Pancreas (tissue), 10 donors: ENCODE results near the gene HIRIP3. TPM values are rescaled to one million over a fixed set of nuclear protein-coding genes. Genes with fewer than 3 reads are reported as not detected.

Experiments
- ATAC-seq, 4 donors: fragments of 200-7000 bp; cut with Tn5 transposase; one replicate each; pipeline versions ENCODE4 v1.8.0 to v1.9.1; 2020; ENCODE audit warnings: mild to moderate bottlenecking in 4 of 4, moderate library complexity in 4 of 4
- DNase-seq, 6 donors: peaks; one replicate each; pipeline ENCODE4 v3.0.0-alpha.2; 2020
- FAIRE-seq: peaks from 2 replicates; lab custom pipeline; 2012; peaks lifted over from hg19 to GRCh38; lab: Jason Lieb, UNC
- H3K27ac ChIP-seq, 4 donors: fragments of 200-600 bp; sonication (generic); 1 replicate in 3 of 4; 2 replicates in 1 of 4; pipeline versions ENCODE4 v1.5.0 to v1.8.0; 2020
- H3K27me3 ChIP-seq, 4 donors: fragments of 200-600 bp; one replicate each; pipeline ENCODE4 v1.8.0; 2021
- H3K36me3 ChIP-seq, 3 donors: fragments of 200-600 bp; sonication (generic) in 1 of 3; one replicate each; pipeline versions ENCODE4 v1.5.0 to v1.8.0; 2020 to 2021
- H3K4me1 ChIP-seq, 3 donors: fragments of 200-600 bp; one replicate each; pipeline ENCODE4 v1.8.0; 2021
- H3K4me3 ChIP-seq, 4 donors: fragments of 200-600 bp; sonication (generic) in 2 of 4; one replicate each; pipeline versions ENCODE4 v1.5.0 to v1.8.0; 2020 to 2021
- H3K9me3 ChIP-seq, 4 donors: fragments of 200-600 bp; one replicate each; pipeline ENCODE4 v1.8.0; 2021
- WGBS, 2 donors: extraction: QIAGEN DNeasy Blood & Tissue Kit; methylation state at CpG; one replicate each; pipeline ENCODE4 v1.1.7; 2013; 5-methylcytosine and 5-hydroxymethylcytosine counted together
- intact Hi-C, 3 donors: fragments of 100-400 bp; cut with DNase I; formaldehyde crosslinking; loops; one replicate each; pipeline versions ENCODE4 v1.11.1 to v1.14.2; 2022
- polyA plus RNA-seq, 2 donors: library from polyadenylated mRNA; stranded (reverse); fragments of 200-250 nt; gene quantifications; one replicate each; pipeline ENCODE4 v1.2.3, GENCODE V29; 2013
- total RNA-seq, 6 donors: library from RNA; stranded (reverse); fragmentation: NEBNext Ultra II Directional in 4 of 6; extraction: Animal tissue kit (Norgen Biotek cat#: 25700) in 4 of 6; gene quantifications; one replicate each; pipeline versions ENCODE4 v1.2.1 to v1.2.4, GENCODE V29; 2021 to 2023
- TF ChIP-seq, protein P1 (sequence below), 4 donors: fragments of 200-600 bp; sonication (generic) in 3 of 4; IDR thresholded peaks; one replicate each; pipeline versions ENCODE4 v1.5.0 to v1.8.0; 2021; ENCODE audit warnings: antibody characterized with exemption in 4 of 4
- donor health status: healthy with polysubstance abuse.
- donor health status: DM: no; HTN: no; CAD: no; lungs with moderate emphysema.
- donor health status: DM: no; HTN: no; CAD: no.
- donor health status: control.
- donor health status: control.
- donor health status: Bipolar disorder and iron deficiency.
- donor health status: DM: yes; HTN: yes; CAD: no.
- donor health status: DM: no; HTN: no; CAD: no.
- donor health status: DM: no; HTN: no; CAD: no.
- donor health status: DM: yes; HTN: yes; CAD: no.

Gene HIRIP3
- total and polyA plus RNA-seq, 8 donors = 4.4 to 16.8 (median 7.3) TPM

DNA sequence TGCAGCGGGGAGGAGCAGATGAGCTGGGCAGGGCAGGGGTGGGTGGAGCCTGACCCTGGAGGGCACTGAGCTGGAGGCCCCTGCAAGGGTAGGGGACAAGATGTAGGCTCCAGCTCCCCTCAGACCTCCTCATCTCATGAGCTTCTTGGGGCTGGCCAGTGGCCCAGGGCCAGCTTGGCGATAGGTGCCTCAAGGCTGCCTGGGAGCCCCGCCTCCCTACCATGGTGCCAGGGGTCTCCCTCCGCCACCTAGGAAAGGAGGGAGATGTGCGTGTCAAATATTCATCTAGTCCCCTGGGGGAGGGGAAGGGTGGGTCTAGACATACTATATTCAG, 3.9 kb downstream of the HIRIP3 start:
- TF ChIP-seq, protein P1, sequence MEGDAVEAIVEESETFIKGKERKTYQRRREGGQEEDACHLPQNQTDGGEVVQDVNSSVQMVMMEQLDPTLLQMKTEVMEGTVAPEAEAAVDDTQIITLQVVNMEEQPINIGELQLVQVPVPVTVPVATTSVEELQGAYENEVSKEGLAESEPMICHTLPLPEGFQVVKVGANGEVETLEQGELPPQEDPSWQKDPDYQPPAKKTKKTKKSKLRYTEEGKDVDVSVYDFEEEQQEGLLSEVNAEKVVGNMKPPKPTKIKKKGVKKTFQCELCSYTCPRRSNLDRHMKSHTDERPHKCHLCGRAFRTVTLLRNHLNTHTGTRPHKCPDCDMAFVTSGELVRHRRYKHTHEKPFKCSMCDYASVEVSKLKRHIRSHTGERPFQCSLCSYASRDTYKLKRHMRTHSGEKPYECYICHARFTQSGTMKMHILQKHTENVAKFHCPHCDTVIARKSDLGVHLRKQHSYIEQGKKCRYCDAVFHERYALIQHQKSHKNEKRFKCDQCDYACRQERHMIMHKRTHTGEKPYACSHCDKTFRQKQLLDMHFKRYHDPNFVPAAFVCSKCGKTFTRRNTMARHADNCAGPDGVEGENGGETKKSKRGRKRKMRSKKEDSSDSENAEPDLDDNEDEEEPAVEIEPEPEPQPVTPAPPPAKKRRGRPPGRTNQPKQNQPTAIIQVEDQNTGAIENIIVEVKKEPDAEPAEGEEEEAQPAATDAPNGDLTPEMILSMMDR (IDR thresholded peaks at IDR 0.05) = no peak
- no peak overlapping the region for H3K4me3 ChIP-seq
- peak in 1 of 6 donors; percentile 71 for DNase-seq
- WGBS, 2 donors = 81 to 84% methylated on average over 5 of the region's 5 CpGs
- no peak overlapping the region for H3K27ac ChIP-seq
- FAIRE-seq = no peak
- intact Hi-C loops = no loop called here
- H3K36me3 ChIP-seq = peaks cover 0 to 9% (median 0%) of the 10 kb centered on the region in 3 donors
- H3K9me3 ChIP-seq = no peaks in the 10 kb centered on the region
- no peak for ATAC-seq
- peaks cover 0 to 4% (median 4%) of the 10 kb centered on the region in 3 donors for H3K4me1 ChIP-seq
- no peaks in the 10 kb centered on the region for H3K27me3 ChIP-seq

DNA sequence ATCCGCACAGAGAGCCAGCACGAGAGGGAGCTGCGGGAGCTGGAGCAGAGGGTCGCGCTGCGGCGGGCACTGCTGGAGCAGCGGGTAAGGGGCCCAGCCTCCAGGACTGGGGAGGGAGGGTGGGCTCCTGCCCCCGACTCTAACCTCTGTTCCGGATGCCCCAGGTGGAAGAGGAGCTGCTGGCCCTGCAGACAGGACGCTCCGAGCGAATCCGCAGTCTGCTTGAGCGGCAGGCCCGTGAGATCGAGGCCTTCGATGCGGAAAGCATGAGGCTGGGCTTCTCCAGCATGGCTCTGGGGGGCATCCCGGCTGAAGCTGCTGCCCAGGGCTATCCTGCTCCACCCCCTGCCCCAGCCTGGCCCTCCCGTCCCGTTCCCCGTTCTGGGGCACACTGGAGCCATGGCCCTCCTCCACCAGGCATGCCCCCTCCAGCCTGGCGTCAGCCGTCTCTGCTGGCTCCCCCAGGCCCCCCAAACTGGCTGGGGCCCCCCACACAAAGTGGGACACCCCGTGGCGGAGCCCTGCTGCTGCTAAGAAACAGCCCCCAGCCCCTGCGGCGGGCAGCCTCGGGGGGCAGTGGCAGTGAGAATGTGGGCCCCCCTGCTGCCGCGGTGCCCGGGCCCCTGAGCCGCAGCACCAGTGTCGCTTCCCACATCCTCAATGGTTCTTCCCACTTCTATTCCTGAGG, 4.4 kb downstream of the HIRIP3 start:
- ATAC-seq (no peak), FAIRE-seq (no peak), DNase-seq (peak in 2 of 6 donors; percentile 36 to 74)
- intact Hi-C loops = no loop called here
- H3K4me3 ChIP-seq = no peak overlapping the region
- H3K27me3 ChIP-seq = no peaks in the 10 kb centered on the region
- TF ChIP-seq, protein P1 (IDR thresholded peaks at IDR 0.05) = no peak
- peaks cover 0 to 14% (median 0%) of the 10 kb centered on the region in 3 donors for H3K36me3 ChIP-seq
- 94% methylated on average over 27 to 35 of the region's 35 CpGs for WGBS, 2 donors
- no peak overlapping the region for H3K27ac ChIP-seq
- no peaks in the 10 kb centered on the region for H3K9me3 ChIP-seq
- H3K4me1 ChIP-seq = peaks cover 0 to 4% (median 4%) of the 10 kb centered on the region in 3 donors

DNA sequence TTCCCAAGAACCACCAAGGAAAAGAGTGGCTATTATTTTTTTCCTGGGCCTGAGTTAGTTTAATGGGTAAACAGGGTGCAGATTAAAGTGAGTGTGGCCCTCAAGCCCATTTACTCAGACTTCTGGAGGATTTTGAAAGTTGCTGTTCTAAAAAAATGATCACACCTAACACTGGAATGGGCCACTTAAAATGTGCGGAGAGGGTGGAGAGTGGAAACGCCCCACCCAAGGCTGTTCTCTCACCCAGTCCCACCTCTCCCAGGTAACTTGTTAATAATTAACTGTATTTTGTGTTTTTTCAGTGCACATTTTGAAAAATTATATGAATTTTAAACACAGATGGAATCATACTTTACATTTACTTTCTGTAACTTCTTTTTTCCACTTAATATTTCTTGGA, 5.4 kb downstream of the HIRIP3 start:
- FAIRE-seq (no peak), DNase-seq (no peak), ATAC-seq (no peak)
- Histone ChIP-seq H3K27ac (no peak overlapping the region), H3K4me1 (peaks cover 0 to 4% (median 4%) of the 10 kb centered on the region in 3 donors), H3K4me3 (no peak overlapping the region), H3K27me3 (no peaks in the 10 kb centered on the region), H3K36me3 (peaks cover 0 to 24% (median 6%) of the 10 kb centered on the region in 3 donors), H3K9me3 (no peaks in the 10 kb centered on the region)
- intact Hi-C loops = no loop called here
- TF ChIP-seq, protein P1 (IDR thresholded peaks at IDR 0.05) = no peak
- 65 to 66% methylated on average over 2 of the region's 2 CpGs for WGBS, 2 donors

DNA sequence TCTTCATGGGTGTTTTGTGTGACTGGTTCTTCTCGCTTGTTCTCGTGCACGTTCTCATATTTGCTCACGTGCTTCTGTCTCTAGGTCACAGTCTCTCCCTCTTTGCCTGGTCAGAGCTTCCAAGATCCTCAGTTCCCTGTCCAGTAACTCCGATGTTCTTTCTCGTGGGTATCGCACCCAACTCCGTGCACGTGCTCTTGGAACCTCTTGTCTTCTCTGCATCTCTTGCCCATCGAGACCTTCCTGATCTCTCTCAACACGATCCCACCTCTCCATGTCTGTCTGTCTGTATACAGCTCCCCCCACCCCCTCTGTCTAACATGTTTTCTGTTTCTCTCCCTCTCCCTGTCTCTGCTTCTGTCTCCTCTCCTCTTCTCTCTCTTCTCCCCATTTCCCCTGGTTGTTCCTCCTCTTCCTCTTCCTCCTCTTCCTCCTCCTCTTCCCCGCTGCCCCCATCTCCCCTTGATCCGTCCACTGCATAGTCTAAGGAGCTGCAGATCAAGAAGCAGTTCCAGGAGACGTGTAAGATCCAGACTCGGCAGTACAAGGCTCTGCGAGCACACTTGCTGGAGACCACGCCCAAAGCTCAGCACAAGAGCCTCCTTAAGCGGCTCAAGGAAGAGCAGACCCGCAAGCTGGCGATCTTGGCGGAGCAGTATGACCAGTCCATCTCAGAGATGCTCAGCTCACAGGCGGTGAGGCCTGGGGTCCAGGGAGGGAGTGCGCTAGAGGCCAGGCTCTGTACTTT, 6.1 kb downstream of the HIRIP3 start:
- no peak for FAIRE-seq
- TF ChIP-seq, protein P1 (IDR thresholded peaks at IDR 0.05) = no peak
- Histone ChIP-seq H3K4me1 (peaks cover 0 to 2% (median 0%) of the 10 kb centered on the region in 3 donors), H3K27ac (no peak overlapping the region), H3K36me3 (peaks cover 0 to 32% (median 10%) of the 10 kb centered on the region in 3 donors), H3K4me3 (no peak overlapping the region), H3K27me3 (no peaks in the 10 kb centered on the region), H3K9me3 (no peaks in the 10 kb centered on the region)
- WGBS, 2 donors = 89 to 91% methylated on average over 23 of the region's 23 CpGs
- ATAC-seq = no peak
- intact Hi-C loops = no loop called here
- DNase-seq = no peak
